GM12873 (cell line): ENCODE data around the gene DSCAML1.

Experiments
- TF ChIP-seq, protein P1 (sequence below): IDR thresholded peaks from 2 replicates; pipeline ENCODE4 v1.5.1; 2012; ENCODE audit warnings: low read depth, mild to moderate bottlenecking, moderate library complexity, low read length, control low read depth; ENCODE audit not compliant: insufficient read depth; ENCODE audit errors: missing control alignments

DSCAML1 gene

DNA sequence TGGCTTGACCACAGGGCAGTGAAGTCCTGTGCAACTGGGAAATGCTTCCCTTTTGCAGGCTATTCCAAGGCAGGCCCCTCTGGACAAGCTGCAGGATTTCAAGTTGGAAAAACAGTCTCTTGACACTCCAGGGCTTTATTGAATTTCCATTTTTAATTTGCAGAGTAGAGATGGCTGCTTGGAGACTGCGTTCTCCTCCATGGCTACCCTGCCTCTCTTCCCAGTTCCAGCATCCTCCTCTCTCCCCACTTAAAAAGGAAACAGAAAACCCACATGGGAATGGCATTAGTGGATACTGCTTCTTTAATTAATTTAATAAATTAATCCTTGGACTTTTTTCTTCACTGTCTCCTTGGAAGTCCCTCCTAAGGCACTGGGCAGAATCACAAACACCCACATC is 115.6 kb downstream of the DSCAML1 start:
- TF ChIP-seq, protein P1, sequence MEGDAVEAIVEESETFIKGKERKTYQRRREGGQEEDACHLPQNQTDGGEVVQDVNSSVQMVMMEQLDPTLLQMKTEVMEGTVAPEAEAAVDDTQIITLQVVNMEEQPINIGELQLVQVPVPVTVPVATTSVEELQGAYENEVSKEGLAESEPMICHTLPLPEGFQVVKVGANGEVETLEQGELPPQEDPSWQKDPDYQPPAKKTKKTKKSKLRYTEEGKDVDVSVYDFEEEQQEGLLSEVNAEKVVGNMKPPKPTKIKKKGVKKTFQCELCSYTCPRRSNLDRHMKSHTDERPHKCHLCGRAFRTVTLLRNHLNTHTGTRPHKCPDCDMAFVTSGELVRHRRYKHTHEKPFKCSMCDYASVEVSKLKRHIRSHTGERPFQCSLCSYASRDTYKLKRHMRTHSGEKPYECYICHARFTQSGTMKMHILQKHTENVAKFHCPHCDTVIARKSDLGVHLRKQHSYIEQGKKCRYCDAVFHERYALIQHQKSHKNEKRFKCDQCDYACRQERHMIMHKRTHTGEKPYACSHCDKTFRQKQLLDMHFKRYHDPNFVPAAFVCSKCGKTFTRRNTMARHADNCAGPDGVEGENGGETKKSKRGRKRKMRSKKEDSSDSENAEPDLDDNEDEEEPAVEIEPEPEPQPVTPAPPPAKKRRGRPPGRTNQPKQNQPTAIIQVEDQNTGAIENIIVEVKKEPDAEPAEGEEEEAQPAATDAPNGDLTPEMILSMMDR: no peak

DNA sequence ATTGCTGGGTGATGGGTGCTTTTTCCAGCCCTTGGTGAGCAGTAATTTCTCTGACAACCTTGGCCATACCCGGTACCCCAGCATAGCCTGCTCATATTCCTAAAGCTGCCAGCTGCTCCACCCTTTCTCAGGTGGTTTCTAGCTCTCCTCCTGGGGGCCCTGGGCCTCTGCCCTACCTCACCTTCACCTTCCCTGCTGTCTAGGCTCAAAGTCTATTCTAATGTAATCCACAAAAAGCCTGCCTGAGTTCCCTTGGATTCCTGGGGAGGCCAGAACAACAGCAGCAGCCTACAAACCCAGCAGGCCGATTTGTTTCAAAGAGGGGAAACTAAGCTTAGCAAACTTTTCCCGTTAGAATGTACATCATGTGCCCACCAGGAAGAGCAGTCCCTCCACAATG is 117.6 kb downstream of the DSCAML1 start:
- TF ChIP-seq, protein P1: no peak

DNA sequence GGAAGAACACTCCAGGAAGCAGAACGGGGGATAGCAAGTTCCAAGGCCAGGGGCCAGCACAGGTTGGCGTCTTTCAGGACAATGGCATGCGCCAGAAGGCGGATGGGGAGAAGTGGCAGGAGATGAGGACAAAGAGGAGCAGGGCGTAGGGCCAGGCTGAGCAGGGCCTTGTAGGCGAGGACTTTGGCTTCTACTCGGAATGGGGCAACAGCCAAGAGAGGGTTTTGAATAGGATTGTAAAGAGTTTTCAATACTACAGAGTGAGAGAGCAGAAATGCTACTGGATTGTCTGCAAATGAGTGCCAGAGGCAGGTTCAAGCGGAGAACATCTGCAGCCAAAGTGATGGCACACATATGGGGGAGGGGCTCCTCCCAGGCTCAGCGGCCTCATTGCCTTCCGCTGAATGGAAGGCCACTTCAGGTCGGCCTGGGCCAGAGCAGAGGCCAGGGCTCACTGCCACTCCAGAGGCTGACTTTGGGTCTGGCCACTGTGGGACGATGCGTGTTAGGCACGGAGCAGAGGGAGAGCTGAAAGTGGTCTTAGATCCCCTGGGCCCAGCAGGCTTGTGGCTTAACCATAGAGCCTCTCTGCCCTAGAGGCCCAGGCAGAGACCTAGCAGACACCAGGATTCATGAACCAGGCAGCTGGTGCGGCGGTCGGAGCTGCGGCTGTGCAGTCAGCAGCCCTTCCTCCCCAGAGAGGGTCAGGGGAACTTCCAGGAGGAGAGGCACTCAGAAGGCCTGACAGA is 118.2 kb downstream of the DSCAML1 start:
- TF ChIP-seq, protein P1: no peak

DNA sequence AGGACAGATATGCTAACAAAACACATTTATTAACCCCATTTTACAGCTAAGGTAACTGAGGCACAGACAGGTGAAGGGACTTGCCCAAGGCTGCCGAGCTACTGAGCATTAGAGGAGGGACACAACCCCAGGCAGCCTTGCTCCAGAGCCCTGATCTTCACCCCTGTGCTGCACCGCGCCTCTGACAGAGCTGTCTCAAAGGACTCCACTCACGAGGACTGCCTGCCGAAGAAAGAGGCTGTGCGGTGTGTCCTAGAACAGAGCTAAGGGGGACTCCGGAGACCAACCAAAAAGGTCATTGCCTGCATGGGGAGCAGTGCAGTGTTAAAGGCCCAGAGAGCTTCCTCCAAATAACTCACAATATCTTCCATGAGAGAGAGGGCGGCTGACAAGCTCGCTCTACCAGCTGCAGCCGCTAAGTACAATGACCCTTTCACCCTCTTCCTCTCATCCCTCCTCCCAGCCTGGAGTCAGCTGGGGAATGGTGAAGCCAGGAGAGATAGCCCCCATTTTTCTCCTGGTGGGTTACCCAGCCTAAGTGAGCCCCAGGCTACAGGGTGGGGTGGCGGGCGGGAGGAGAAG is 119.2 kb downstream of the DSCAML1 start:
- TF ChIP-seq, protein P1: no peak

DNA sequence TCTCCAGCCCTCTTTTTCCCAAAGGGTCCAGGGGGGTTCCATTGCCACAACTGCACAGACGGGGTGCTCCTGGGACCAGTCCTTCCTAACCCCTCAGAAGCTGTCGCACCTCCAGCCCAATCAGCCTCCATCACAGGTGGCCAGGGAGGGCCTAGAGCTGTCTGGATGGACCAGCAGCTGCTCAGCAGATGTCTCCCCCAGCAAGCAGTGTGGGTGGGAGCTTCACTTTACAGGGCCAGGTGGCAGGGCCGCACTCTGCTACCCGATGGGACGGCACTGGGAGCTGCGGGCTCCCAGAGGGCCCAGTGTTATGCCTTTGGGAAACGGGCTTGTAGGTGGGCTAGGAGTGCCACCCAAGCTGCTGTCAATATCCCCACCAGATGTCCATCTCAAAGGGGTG is 120.5 kb downstream of the DSCAML1 start:
- TF ChIP-seq, protein P1: no peak

DNA sequence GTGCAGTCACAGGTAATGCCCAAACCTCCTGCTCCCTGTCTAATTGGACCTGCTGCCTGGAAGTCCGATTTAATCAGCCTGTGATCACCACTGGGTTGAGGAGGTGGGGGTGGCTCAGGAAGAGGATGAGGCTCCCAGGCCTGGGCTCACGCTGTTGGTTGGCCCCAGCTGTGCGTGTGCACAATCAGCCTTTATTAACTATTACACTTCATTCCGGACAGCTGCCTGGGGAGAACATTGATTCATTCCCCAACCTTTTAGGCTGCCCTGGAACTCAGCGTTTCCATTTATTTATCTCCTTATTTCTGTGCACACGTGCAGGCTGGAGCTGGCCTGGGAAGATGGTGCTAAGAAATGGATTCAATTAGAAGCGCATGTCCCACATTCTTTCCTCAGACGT is 123.4 kb downstream of the DSCAML1 start:
- TF ChIP-seq, protein P1: no peak

DNA sequence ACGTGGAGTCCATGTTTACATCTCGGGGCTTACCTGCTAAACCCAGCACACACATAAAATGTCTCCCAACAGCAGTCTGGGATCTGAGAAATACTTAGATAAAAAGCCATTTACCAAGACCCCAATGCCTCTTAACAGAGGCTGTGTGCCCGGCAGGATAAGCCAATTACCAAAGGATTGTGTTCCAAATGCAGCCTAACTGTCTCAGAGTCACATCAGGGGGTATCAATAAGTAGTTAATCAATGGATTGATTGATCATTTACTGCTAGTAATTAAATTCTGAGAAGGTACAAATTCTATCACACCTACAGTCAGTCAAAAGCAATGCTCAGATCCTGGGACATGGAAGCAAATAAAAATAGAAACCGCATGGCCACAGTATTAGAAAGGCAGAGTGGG is 125.6 kb downstream of the DSCAML1 start:
- TF ChIP-seq, protein P1: no peak
